ENCODE data around the gene CHMP1B.

CHMP1B gene

GRCh38 chr18:11830585-11830984 lies 20.6 kb upstream of the CHMP1B start:
- no peak for DNase-seq (ENCODE audit: extremely low spot score)
- CTCF ChIA-PET, result interaction anchor here (1.4 kb wide), 1 partner anchor 41 kb away, joined by 3 read pairs; no protein-coding TSS in a partner anchor
- POLR2A ChIA-PET, result no interaction called here
- TF ChIP-seq CTCF (IDR thresholded peaks at IDR 0.05; ENCODE audit: control extremely low read depth, extremely low read depth, low read depth, missing control alignments), result no peak

GRCh38 chr18:11831921-11832320 lies 19.3 kb upstream of the CHMP1B start:
- no peak for DNase-seq (ENCODE audit: extremely low spot score)
- CTCF ChIA-PET, result interaction anchor here (1.1 kb wide), 1 partner anchor 29 kb away, joined by 3 read pairs; no protein-coding TSS in a partner anchor
- POLR2A ChIA-PET, result no interaction called here
- no peak for TF ChIP-seq CTCF (IDR thresholded peaks at IDR 0.05; ENCODE audit: control extremely low read depth, extremely low read depth, low read depth, missing control alignments)

GRCh38 chr18:11834772-11835171 lies 16.4 kb upstream of the CHMP1B start:
- no peak for TF ChIP-seq CTCF (IDR thresholded peaks at IDR 0.05; ENCODE audit: control extremely low read depth, extremely low read depth, low read depth, missing control alignments)
- no peak for DNase-seq (ENCODE audit: extremely low spot score)
- ChIA-PET CTCF (interaction anchor here (1.5 to 1.8 kb wide), 2 partner anchors 13 to 160 kb away, joined by 4 to 6 read pairs; no protein-coding TSS in a partner anchor), POLR2A (interaction anchor here (0.6 kb wide), 1 partner anchor 12 kb away, joined by 4 read pairs; no protein-coding TSS in a partner anchor)

GRCh38 chr18:11839556-11839955 lies 11.7 kb upstream of the CHMP1B start:
- no peak for DNase-seq (ENCODE audit: extremely low spot score)
- TF ChIP-seq CTCF (IDR thresholded peaks at IDR 0.05; ENCODE audit: control extremely low read depth, extremely low read depth, low read depth, missing control alignments), result no peak
- CTCF ChIA-PET, result interaction anchor here (0.6 to 1.8 kb wide), 5 partner anchors 10 to 155 kb away, joined by 3 to 4 read pairs (median 4); no protein-coding TSS in a partner anchor
- POLR2A ChIA-PET, result no interaction called here

GRCh38 chr18:11840493-11840892 lies 10.7 kb upstream of the CHMP1B start:
- no peak for TF ChIP-seq CTCF (IDR thresholded peaks at IDR 0.05; ENCODE audit: control extremely low read depth, extremely low read depth, low read depth, missing control alignments)
- POLR2A ChIA-PET, result no interaction called here
- no peak for DNase-seq (ENCODE audit: extremely low spot score)
- CTCF ChIA-PET, result interaction anchor here (0.8 to 1.8 kb wide), 3 partner anchors 57 to 154 kb away, joined by 3 to 4 read pairs (median 3); no protein-coding TSS in a partner anchor

- POLR2A ChIA-PET, result no interaction called here
- no peak for TF ChIP-seq CTCF (IDR thresholded peaks at IDR 0.05; ENCODE audit: control extremely low read depth, extremely low read depth, low read depth, missing control alignments)
- CTCF ChIA-PET, result no interaction called here
- DNase-seq (ENCODE audit: extremely low spot score), result no peak
These were observed 8.7 kb upstream of the CHMP1B start for GRCh38 chr18:11842562-11842961.
